Glutamatergic neuron (in vitro differentiated cells): ENCODE measurements around the gene OLFM2. TPM values are rescaled to one million over a fixed set of nuclear protein-coding genes. Genes with fewer than 3 reads are reported as not detected.

Experiments
- DNase-seq: peaks from one replicate; pipeline ENCODE4 v3.0.0; 2022
- H3K27ac Mint-ChIP-seq: one replicate; pipeline ENCODE4 v1.8.0; 2020; ENCODE audit warnings: mild to moderate bottlenecking, mixed read lengths, inconsistent platforms; ENCODE audit not compliant: unreplicated experiment
- H3K27me3 Mint-ChIP-seq: one replicate; pipeline ENCODE4 v1.8.0; 2020; ENCODE audit warnings: mild to moderate bottlenecking, moderate library complexity, mixed read lengths, inconsistent platforms; ENCODE audit not compliant: unreplicated experiment
- H3K36me3 Mint-ChIP-seq: one replicate; pipeline ENCODE4 v1.8.0; 2020; ENCODE audit warnings: mild to moderate bottlenecking, mixed read lengths, inconsistent platforms; ENCODE audit not compliant: unreplicated experiment
- H3K4me1 Mint-ChIP-seq: one replicate; pipeline ENCODE4 v1.8.0; 2020; ENCODE audit warnings: mild to moderate bottlenecking, low read depth, mixed read lengths, inconsistent platforms; ENCODE audit not compliant: unreplicated experiment
- H3K4me3 Mint-ChIP-seq: one replicate; pipeline ENCODE4 v1.8.0; 2020; ENCODE audit warnings: mild to moderate bottlenecking, mixed read lengths, inconsistent platforms; ENCODE audit not compliant: unreplicated experiment
- H3K9me3 Mint-ChIP-seq: one replicate; pipeline ENCODE4 v1.8.0; 2020; ENCODE audit warnings: mild to moderate bottlenecking, moderate library complexity, mixed read lengths, inconsistent platforms; ENCODE audit not compliant: unreplicated experiment
- total RNA-seq: library from RNA; stranded (reverse); fragmentation: NEBNext Ultra II Directional; extraction: Animal tissue kit (Norgen Biotek cat#: 25700); gene quantifications from one replicate; pipeline ENCODE4 v1.2.1, GENCODE V29; 2021; ENCODE audit not compliant: unreplicated experiment
- TF ChIP-seq, protein P1 (sequence below): fragments of 200-600 bp; sonication (generic); IDR thresholded peaks from one replicate; pipeline ENCODE4 v1.5.0; 2021; ENCODE audit not compliant: partially characterized antibody, unreplicated experiment

OLFM2 gene
- total RNA-seq, 1 donor from 2014 or later, result 19.5 TPM

DNA sequence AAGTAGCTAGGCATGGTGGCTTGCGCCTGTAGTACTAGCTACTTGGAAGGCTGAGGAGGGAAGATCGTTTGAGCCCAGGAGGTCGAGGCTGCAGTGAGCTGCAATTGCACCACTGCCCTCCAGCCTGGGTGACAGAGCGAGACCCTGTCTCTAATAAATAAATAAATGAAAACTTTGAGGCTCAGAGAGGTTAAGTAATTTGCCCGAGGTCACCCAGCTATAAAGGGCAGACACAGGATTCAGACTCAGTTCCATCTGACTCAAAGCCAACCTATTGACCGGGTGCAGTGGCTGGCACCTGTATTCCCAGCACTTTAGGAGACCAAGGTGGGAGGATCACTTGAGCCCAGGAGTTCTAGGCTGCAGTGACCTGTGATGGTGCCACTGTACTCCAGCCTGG is 7.4 kb upstream of the OLFM2 start:
- Mint-ChIP-seq H3K4me1 (no peaks in the 10 kb centered on the region), H3K36me3 (no peaks in the 10 kb centered on the region), H3K4me3 (no peak overlapping the region), H3K27ac (no peak overlapping the region), H3K27me3 (peaks cover 2% of the 10 kb centered on the region), H3K9me3 (peaks cover 9% of the 10 kb centered on the region)
- TF ChIP-seq, protein P1, sequence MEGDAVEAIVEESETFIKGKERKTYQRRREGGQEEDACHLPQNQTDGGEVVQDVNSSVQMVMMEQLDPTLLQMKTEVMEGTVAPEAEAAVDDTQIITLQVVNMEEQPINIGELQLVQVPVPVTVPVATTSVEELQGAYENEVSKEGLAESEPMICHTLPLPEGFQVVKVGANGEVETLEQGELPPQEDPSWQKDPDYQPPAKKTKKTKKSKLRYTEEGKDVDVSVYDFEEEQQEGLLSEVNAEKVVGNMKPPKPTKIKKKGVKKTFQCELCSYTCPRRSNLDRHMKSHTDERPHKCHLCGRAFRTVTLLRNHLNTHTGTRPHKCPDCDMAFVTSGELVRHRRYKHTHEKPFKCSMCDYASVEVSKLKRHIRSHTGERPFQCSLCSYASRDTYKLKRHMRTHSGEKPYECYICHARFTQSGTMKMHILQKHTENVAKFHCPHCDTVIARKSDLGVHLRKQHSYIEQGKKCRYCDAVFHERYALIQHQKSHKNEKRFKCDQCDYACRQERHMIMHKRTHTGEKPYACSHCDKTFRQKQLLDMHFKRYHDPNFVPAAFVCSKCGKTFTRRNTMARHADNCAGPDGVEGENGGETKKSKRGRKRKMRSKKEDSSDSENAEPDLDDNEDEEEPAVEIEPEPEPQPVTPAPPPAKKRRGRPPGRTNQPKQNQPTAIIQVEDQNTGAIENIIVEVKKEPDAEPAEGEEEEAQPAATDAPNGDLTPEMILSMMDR, result no peak
- no peak for DNase-seq

DNA sequence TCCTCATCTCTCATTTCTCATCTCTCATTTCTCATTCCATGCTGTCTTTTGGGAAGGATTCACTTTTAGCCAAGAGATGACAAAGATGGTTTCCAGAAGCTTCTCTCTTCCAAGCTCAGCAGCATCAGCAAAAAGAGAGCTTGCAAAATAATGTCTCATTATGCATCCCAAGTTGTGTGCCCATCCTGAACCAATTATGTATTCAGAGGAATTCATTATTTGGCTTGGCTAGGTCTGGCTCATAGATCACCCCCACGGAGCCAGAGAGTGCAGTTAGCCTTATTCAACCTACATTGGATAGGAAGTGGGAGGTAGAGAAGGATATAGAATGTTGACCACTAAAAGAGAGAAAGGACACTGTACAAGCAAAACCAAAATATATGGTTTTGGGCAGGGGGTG is 5.4 kb upstream of the OLFM2 start:
- H3K36me3 Mint-ChIP-seq, result no peaks in the 10 kb centered on the region
- TF ChIP-seq, protein P1, result no peak
- H3K27ac Mint-ChIP-seq, result no peak overlapping the region

DNA sequence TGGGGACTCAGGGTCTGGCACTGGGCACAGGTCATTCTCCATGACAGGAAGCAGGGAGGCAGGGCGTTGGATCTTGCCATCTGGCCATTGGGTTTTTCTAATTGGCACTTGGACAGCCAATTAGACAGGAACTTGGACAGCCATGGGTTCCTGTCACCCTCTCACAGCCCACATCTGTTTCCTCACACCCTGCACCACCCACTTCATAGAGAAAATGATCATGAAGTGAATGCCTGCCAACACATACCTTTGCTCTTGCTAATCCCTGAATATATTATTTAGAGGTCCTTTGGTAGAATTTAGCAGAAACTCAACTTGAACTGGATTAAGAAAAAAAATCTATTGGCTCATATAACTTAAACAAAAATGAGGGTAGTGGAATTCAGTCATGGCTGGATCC is 4.9 kb upstream of the OLFM2 start:
- Mint-ChIP-seq H3K9me3 (peaks cover 12% of the 10 kb centered on the region), H3K27ac (no peak overlapping the region), H3K4me3 (no peak overlapping the region), H3K36me3 (no peaks in the 10 kb centered on the region), H3K27me3 (peaks cover 5% of the 10 kb centered on the region), H3K4me1 (no peaks in the 10 kb centered on the region)
- no peak for DNase-seq
- TF ChIP-seq, protein P1, result no peak

More for the DNA sequence above, 5.4 kb upstream of the OLFM2 start:
- Mint-ChIP-seq H3K4me1 (no peaks in the 10 kb centered on the region), H3K27me3 (peaks cover 5% of the 10 kb centered on the region), H3K4me3 (no peak overlapping the region), H3K9me3 (peaks cover 11% of the 10 kb centered on the region)
- no peak for DNase-seq

DNA sequence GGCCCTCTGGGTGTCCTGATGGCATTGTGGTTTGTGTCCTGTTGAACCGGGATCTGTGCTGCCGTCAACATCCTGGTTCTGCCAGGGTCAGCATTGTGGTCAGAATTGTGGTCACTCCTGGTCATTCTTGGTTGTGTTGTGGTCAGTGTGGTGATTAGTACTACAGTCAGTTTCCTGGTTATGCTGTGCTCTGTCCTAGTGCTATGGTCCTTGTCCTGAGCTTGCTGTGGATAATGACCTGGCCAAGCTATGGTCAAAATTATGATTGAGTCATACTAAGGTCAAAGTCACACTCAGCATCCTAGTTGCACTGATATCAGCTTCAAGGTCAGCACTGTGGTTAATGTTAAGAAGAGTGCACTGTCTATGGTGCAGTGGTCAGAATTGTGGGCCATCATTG is 4.5 kb upstream of the OLFM2 start:
- H3K9me3 Mint-ChIP-seq, result peaks cover 12% of the 10 kb centered on the region
- DNase-seq, result no peak
- H3K27ac Mint-ChIP-seq, result no peak overlapping the region
- TF ChIP-seq, protein P1, result no peak
- H3K36me3 Mint-ChIP-seq, result no peaks in the 10 kb centered on the region
- H3K27me3 Mint-ChIP-seq, result peaks cover 5% of the 10 kb centered on the region
- peaks cover under 1% of the 10 kb centered on the region for H3K4me1 Mint-ChIP-seq
- H3K4me3 Mint-ChIP-seq, result no peak overlapping the region

DNA sequence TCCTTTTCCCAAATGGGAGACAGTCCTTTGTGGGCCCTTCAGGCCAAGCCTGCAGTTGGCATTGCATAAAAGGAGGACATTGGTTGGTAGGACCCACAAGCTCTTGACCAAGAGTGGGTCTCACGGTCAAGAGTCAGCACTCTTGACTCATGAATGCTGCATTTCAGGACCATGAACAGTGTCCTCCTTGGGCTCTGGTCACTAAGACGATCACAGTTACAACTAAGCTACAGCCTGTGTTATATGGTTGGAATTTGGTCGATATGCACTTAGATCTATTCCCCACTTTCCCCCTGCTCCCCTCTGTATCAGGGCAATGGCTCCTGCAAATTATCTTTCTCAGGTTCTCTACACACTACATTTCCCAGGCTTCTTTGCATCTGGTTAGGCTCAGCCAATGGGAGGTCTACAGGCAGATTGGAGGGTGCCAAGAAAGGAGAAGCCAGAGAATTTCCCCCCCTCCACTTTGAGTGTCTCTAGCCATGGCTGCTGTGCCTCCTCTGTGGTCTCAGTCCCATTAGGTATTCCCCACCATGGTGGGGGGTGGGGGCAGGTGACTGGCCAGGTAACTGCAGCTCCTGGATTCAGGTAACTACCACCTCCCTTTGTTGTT is 3.1 kb upstream of the OLFM2 start:
- Mint-ChIP-seq H3K4me1 (peaks cover 9% of the 10 kb centered on the region), H3K4me3 (no peak overlapping the region), H3K36me3 (no peaks in the 10 kb centered on the region), H3K27ac (no peak overlapping the region), H3K27me3 (peaks cover 18% of the 10 kb centered on the region), H3K9me3 (peaks cover 7% of the 10 kb centered on the region)
- no peak for DNase-seq
- TF ChIP-seq, protein P1, result no peak
